OCI-LY7 (cell line): ENCODE data around the gene PHEX.

Source experiments
- EZH2phosphoT487 ChIP-seq: fragments of 200-600 bp; sonication (generic); IDR thresholded peaks from 2 replicates; pipeline ENCODE4 v1.6.1; 2018; ENCODE audit warnings: low read depth, borderline replicate concordance, mild to moderate bottlenecking, mixed run types, antibody characterized with exemption, low read length, moderate library complexity, mixed read lengths
- TF ChIP-seq, protein P1 (sequence below): fragments of 200-600 bp; sonication (generic); conservative IDR thresholded peaks from 2 replicates; pipeline ENCODE4 v1.5.1; 2014; ENCODE audit warnings: mild to moderate bottlenecking, antibody characterized with exemption, low read length, moderate library complexity, mixed read lengths

DNA sequence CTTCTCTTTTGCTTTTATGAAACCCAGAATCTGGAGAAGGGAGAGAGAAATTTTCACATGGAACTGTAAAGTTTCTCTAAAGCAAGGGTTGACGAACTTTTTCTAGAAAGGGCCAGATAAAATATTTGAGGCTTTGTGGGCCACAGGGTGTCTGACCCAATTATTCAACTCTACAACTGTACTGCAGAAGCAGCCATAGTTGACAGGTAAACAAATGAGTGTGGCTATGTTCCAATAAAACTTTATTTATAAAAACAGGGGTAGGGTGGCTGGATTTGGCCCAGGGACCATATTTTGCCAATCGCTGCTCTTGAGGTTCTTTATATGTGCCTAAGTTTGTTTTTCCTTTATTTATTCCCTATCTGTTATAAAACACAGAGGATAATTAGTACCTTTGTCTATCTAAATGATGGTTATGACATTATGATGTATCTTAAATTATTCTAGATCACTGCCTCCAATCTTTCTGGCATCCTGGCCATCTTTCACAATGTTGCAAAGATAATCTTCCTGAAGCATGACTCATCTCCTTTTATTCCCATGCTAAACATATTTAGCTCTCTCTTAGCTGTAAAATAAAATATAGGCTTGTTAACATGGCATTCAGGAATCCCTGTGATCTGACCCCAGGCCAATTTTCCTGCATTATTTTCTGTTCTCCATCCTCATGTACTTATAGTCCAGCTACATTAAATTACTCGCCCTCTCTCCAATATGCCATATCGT lies 133.8 kb downstream of the PHEX start:
- TF ChIP-seq, protein P1, sequence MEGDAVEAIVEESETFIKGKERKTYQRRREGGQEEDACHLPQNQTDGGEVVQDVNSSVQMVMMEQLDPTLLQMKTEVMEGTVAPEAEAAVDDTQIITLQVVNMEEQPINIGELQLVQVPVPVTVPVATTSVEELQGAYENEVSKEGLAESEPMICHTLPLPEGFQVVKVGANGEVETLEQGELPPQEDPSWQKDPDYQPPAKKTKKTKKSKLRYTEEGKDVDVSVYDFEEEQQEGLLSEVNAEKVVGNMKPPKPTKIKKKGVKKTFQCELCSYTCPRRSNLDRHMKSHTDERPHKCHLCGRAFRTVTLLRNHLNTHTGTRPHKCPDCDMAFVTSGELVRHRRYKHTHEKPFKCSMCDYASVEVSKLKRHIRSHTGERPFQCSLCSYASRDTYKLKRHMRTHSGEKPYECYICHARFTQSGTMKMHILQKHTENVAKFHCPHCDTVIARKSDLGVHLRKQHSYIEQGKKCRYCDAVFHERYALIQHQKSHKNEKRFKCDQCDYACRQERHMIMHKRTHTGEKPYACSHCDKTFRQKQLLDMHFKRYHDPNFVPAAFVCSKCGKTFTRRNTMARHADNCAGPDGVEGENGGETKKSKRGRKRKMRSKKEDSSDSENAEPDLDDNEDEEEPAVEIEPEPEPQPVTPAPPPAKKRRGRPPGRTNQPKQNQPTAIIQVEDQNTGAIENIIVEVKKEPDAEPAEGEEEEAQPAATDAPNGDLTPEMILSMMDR, result no peak
- no peak for TF ChIP-seq EZH2phosphoT487
